Stimulated activated CD4-positive, alpha-beta T cell treated with anti-CD3 and anti-CD28 coated beads, Interleukin-1b, Interleukin-23, amount 100 ng/mL, for 48 hours (primary cell): ENCODE results near the gene YJEFN3.

Experiments
- DNase-seq: peaks from one replicate; pipeline ENCODE4 v3.0.0-alpha.2; 2020

YJEFN3 gene

GRCh38 chr19:19540064-19540714, 11.5 kb downstream of the YJEFN3 start:
- DNase-seq = peak; percentile 87

- DNase-seq = peak; percentile 89
Measured at GRCh38 chr19:19540715-19541515, 12.2 kb downstream of the YJEFN3 start.

GRCh38 chr19:19541616-19542015, 12.9 kb downstream of the YJEFN3 start:
- DNase-seq = no peak

GRCh38 chr19:19542507-19542906, 13.8 kb downstream of the YJEFN3 start:
- no peak for DNase-seq

GRCh38 chr19:19543101-19543500, 14.4 kb downstream of the YJEFN3 start:
- no peak for DNase-seq

- no peak for DNase-seq
Measured at GRCh38 chr19:19543640-19544039, 14.9 kb downstream of the YJEFN3 start.

- no peak for DNase-seq
Measured at GRCh38 chr19:19544257-19544953, 15.7 kb downstream of the YJEFN3 start.

- no peak for DNase-seq
Measured at GRCh38 chr19:19544954-19545591, 16.4 kb downstream of the YJEFN3 start.

- DNase-seq = no peak
Measured at GRCh38 chr19:19545707-19546106, 17.0 kb downstream of the YJEFN3 start.

- no peak for DNase-seq
Measured at GRCh38 chr19:19546751-19547162, 18.0 kb downstream of the YJEFN3 start.

GRCh38 chr19:19547674-19548336, 19.1 kb downstream of the YJEFN3 start:
- no peak for DNase-seq

GRCh38 chr19:19548915-19549759, 20.4 kb downstream of the YJEFN3 start:
- DNase-seq = no peak

- no peak for DNase-seq
Measured at GRCh38 chr19:19549804-19550464, 21.2 kb downstream of the YJEFN3 start.

GRCh38 chr19:19550485-19550929, 21.8 kb downstream of the YJEFN3 start:
- DNase-seq = no peak

GRCh38 chr19:19550972-19551852, 22.5 kb downstream of the YJEFN3 start:
- no peak for DNase-seq

- no peak for DNase-seq
Measured at GRCh38 chr19:19551853-19552192, 23.1 kb downstream of the YJEFN3 start.

- no peak for DNase-seq
Measured at GRCh38 chr19:19552798-19553197, 24.1 kb downstream of the YJEFN3 start.

GRCh38 chr19:19553670-19554069, 25.0 kb downstream of the YJEFN3 start:
- DNase-seq = no peak

GRCh38 chr19:19554074-19555023, 25.6 kb downstream of the YJEFN3 start:
- peak; percentile 65 for DNase-seq
